Stimulated activated CD4-positive, alpha-beta T cell treated with anti-CD3 and anti-CD28 coated beads, TNF-alpha, amount 100 ng/mL, for 48 hours (primary cell): ENCODE measurements around the gene COA6.
"Not testable (repeated sequence)": the region's sequence is repeated elsewhere in the genome, so short reads cannot be mapped to it uniquely, and the experiment has no call there.

ENCODE experiments used
- DNase-seq, 3 donors: peaks; one replicate each; pipeline ENCODE4 v3.0.0-alpha.2; 2020; ENCODE audit warnings: low read depth in 3 of 3

Gene COA6

GRCh38 chr1:234369033-234369430 is 4.2 kb upstream of the COA6 start:
- no peak for DNase-seq

- no peak for DNase-seq
Observed at GRCh38 chr1:234369784-234370183, 3.5 kb upstream of the COA6 start.

- DNase-seq, result no peak
Observed at GRCh38 chr1:234371414-234371813, 1.8 kb upstream of the COA6 start.

GRCh38 chr1:234372011-234372757 is 1.1 kb upstream of the COA6 start:
- DNase-seq, result no peak

GRCh38 chr1:234373959-234374254 is 651 bp downstream of the COA6 start:
- no peak for DNase-seq

- DNase-seq, result no peak
Observed at GRCh38 chr1:234375672-234376071, 2.4 kb downstream of the COA6 start.

- not testable (repeated sequence) for DNase-seq
Observed at GRCh38 chr1:234379591-234380109, 6.4 kb downstream of the COA6 start.

- DNase-seq, result no peak
Observed at GRCh38 chr1:234381699-234382555, 8.7 kb downstream of the COA6 start.

- no peak for DNase-seq
Observed at GRCh38 chr1:234386122-234386521, 12.9 kb downstream of the COA6 start.

- DNase-seq, result no peak
Observed at GRCh38 chr1:234388094-234388493, 14.8 kb downstream of the COA6 start.

- DNase-seq, result no peak
Observed at GRCh38 chr1:234393190-234393589, 19.9 kb downstream of the COA6 start.

GRCh38 chr1:234395297-234395696 is 22.0 kb downstream of the COA6 start:
- no peak for DNase-seq

GRCh38 chr1:234396092-234396491 is 22.8 kb downstream of the COA6 start:
- DNase-seq, result no peak

GRCh38 chr1:234396871-234397270 is 23.6 kb downstream of the COA6 start:
- no peak for DNase-seq

- DNase-seq, result no peak
Observed at GRCh38 chr1:234397732-234398131, 24.5 kb downstream of the COA6 start.

GRCh38 chr1:234398849-234399381 is 25.7 kb downstream of the COA6 start:
- DNase-seq, result no peak

- DNase-seq, result not testable (repeated sequence)
Observed at GRCh38 chr1:234399515-234399914, 26.3 kb downstream of the COA6 start.

GRCh38 chr1:234400773-234401172 is 27.5 kb downstream of the COA6 start:
- DNase-seq, result no peak

GRCh38 chr1:234401658-234402057 is 28.4 kb downstream of the COA6 start:
- DNase-seq, result no peak

GRCh38 chr1:234402939-234403338 is 29.7 kb downstream of the COA6 start:
- DNase-seq, result no peak

GRCh38 chr1:234405676-234406075 is 32.4 kb downstream of the COA6 start:
- no peak for DNase-seq

GRCh38 chr1:234406871-234407270 is 33.6 kb downstream of the COA6 start:
- DNase-seq, result no peak

GRCh38 chr1:234408757-234409156 is 35.5 kb downstream of the COA6 start:
- peak; percentile 55 to 66 (median 61) for DNase-seq
